SK-N-SH (cell line): Measurements from ENCODE around the gene YDJC. TPM values are rescaled to one million over a fixed set of nuclear protein-coding genes. Genes with fewer than 3 reads are reported as not detected.
A peak's percentile ranks its signal among the peaks of the same experiment; 100 is the strongest.

ENCODE experiments used
- CTCF ChIA-PET: fragments of 300-600, 350-600 bp; formaldehyde crosslinking; extraction: SDS; loops from one replicate; lab custom pipeline; 2021; lab: Yijun Ruan, JAX
- POLR2A ChIA-PET: fragments of 350-600 bp; sonication (Branson Sonifier 250); formaldehyde crosslinking; extraction: SDS; loops from one replicate; lab custom pipeline; 2020; ENCODE audit warnings: antibody characterized with exemption, inconsistent platforms; lab: Yijun Ruan, JAX
- DNase-seq: peaks from one replicate; pipeline ENCODE4 v3.0.0; 2012
- H2AFZ ChIP-seq: fragments of 200-600 bp; sonication (generic); 2 replicates; pipeline ENCODE4 v1.8.1; 2016; ENCODE audit warnings: antibody characterized with exemption, mild to moderate bottlenecking, low read depth
- H3F3A ChIP-seq: fragments of 200-600 bp; sonication (generic); replicated peaks from 2 replicates; pipeline ENCODE3; 2016; ENCODE audit warnings: antibody characterized with exemption, mild to moderate bottlenecking; ENCODE audit not compliant: insufficient read depth
- H3K27ac ChIP-seq, 2 experiments: fragments of 200-500 bp in 1 of 2; fragments of 200-600 bp in 1 of 2; sonication (Bioruptor generic) in 1 of 2; sonication (generic), shearing (Covaris generic) in 1 of 2; 2 replicates each; pipeline versions ENCODE4 v1.5.1 to v1.6.1; 2014 to 2016; ENCODE audit warnings: low read depth in 2 of 2, inconsistent platforms in 1 of 2, low read length in 1 of 2, mild to moderate bottlenecking in 1 of 2, mixed read lengths in 1 of 2
- H3K27me3 ChIP-seq: fragments of 200-600 bp; sonication (generic), shearing (Covaris generic); 2 replicates; pipeline ENCODE4 v1.6.1; 2016; ENCODE audit warnings: mixed run types; ENCODE audit not compliant: insufficient read depth
- H3K36me3 ChIP-seq, 2 experiments: fragments of 200-500 bp in 1 of 2; fragments of 200-600 bp in 1 of 2; sonication (Bioruptor generic) in 1 of 2; sonication (generic) in 1 of 2; replicated peaks in 1 of 2; 2 replicates each; pipeline versions ENCODE3 to v1.5.1; 2014 to 2016; ENCODE audit warnings: low read length in 1 of 2, mild to moderate bottlenecking in 1 of 2; ENCODE audit not compliant: insufficient read depth in 2 of 2, control insufficient read depth in 1 of 2
- H3K4me1 ChIP-seq, 2 experiments: fragments of 200-500 bp in 1 of 2; fragments of 200-600 bp in 1 of 2; sonication (Bioruptor generic) in 1 of 2; sonication (generic), shearing (Covaris generic) in 1 of 2; 2 replicates each; pipeline versions ENCODE4 v1.5.1 to v1.6.1; 2014 to 2016; ENCODE audit warnings: low read depth in 1 of 2, low read length in 1 of 2, mixed run types in 1 of 2; ENCODE audit not compliant: insufficient read depth in 2 of 2, control insufficient read depth in 1 of 2
- H3K4me2 ChIP-seq: fragments of 200-600 bp; sonication (generic), shearing (Covaris generic); 2 replicates; pipeline ENCODE4 v1.6.1; 2017; ENCODE audit warnings: mixed run types
- H3K4me3 ChIP-seq, 2 experiments: fragments of 200-500 bp in 1 of 2; fragments of 200-600 bp in 1 of 2; sonication (Bioruptor generic) in 1 of 2; sonication (generic), shearing (Covaris generic) in 1 of 2; 2 replicates each; pipeline versions ENCODE4 v1.5.1 to v1.8.1; 2014 to 2016; ENCODE audit warnings: low read depth in 2 of 2, inconsistent platforms in 1 of 2, low read length in 1 of 2, mild to moderate bottlenecking in 1 of 2, mixed read lengths in 1 of 2, moderate library complexity in 1 of 2
- H3K79me2 ChIP-seq: fragments of 200-600 bp; sonication (generic); 2 replicates; pipeline ENCODE4 v1.8.1; 2017; ENCODE audit warnings: mild to moderate bottlenecking; ENCODE audit not compliant: insufficient read depth
- H3K9ac ChIP-seq: fragments of 200-600 bp; sonication (generic); 2 replicates; pipeline ENCODE4 v1.6.1; 2017; ENCODE audit warnings: mixed run types
- H3K9me2 ChIP-seq: fragments of 200-600 bp; sonication (generic); 2 replicates; pipeline ENCODE4 v1.6.1; 2017; ENCODE audit warnings: mixed run types
- H3K9me3 ChIP-seq: fragments of 200-600 bp; sonication (generic); 2 replicates; pipeline ENCODE4 v1.6.1; 2017; ENCODE audit warnings: mixed run types, mild to moderate bottlenecking, moderate library complexity
- H4K20me1 ChIP-seq: fragments of 200-600 bp; sonication (generic); 2 replicates; pipeline ENCODE4 v1.6.1; 2017; ENCODE audit warnings: mild to moderate bottlenecking, mixed run types; ENCODE audit not compliant: insufficient read depth
- CHD2 ChIP-seq: fragments of 150-350 bp; IDR thresholded peaks from 2 replicates; pipeline ENCODE4 v1.6.1; 2018; ENCODE audit warnings: low read length; ENCODE audit not compliant: partially characterized antibody
- ELF1 ChIP-seq: IDR thresholded peaks from 2 replicates; pipeline ENCODE4 v1.4.0; 2012
- EP300 ChIP-seq, 2 experiments: IDR thresholded peaks; 2 replicates each; pipeline versions ENCODE4 v1.4.0 to v1.6.1; 2012; ENCODE audit warnings: borderline replicate concordance in 1 of 2, low read depth in 1 of 2, low read length in 1 of 2
- EZH2phosphoT487 ChIP-seq: fragments of 200-600 bp; sonication (generic); IDR thresholded peaks from 2 replicates; pipeline ENCODE4 v1.6.1; 2017; ENCODE audit warnings: low read depth, mixed run types, mild to moderate bottlenecking, antibody characterized with exemption, moderate library complexity, borderline replicate concordance
- FOSL2 ChIP-seq: IDR thresholded peaks from 2 replicates; pipeline ENCODE4 v1.4.0; 2012; ENCODE audit warnings: low read depth, mild to moderate bottlenecking, moderate library complexity, borderline replicate concordance
- FOXJ3 ChIP-seq: sonication (generic); formaldehyde crosslinking; IDR thresholded peaks from 2 replicates; pipeline ENCODE4 v1.5.1; 2020; ENCODE audit warnings: mild to moderate bottlenecking, missing genetic modification reagents
- GABPA ChIP-seq: IDR thresholded peaks from 2 replicates; pipeline ENCODE4 v1.4.0; 2012; ENCODE audit warnings: low read depth, mild to moderate bottlenecking
- JUND ChIP-seq: IDR thresholded peaks from 2 replicates; pipeline ENCODE4 v1.4.0; 2012
- MEF2A ChIP-seq: IDR thresholded peaks from 2 replicates; pipeline ENCODE4 v1.4.0; 2012; ENCODE audit warnings: low read depth, borderline replicate concordance
- POLR2AphosphoS5 ChIP-seq: IDR thresholded peaks from 2 replicates; pipeline ENCODE4 v1.6.1; 2012; ENCODE audit warnings: low read depth, low read length
- RAD21 ChIP-seq: IDR thresholded peaks from 2 replicates; pipeline ENCODE4 v1.6.1; 2012; ENCODE audit warnings: mild to moderate bottlenecking, low read length
- RCOR1 ChIP-seq: fragments of 150-350 bp; IDR thresholded peaks from 2 replicates; pipeline ENCODE4 v1.6.1; 2017; ENCODE audit warnings: antibody characterized with exemption, low read length
- RFX5 ChIP-seq: IDR thresholded peaks from 2 replicates; pipeline ENCODE4 v1.6.1; 2012; ENCODE audit warnings: mild to moderate bottlenecking, improper control_type of control experiment, low read length
- SMC3 ChIP-seq: IDR thresholded peaks from 2 replicates; pipeline ENCODE4 v1.6.1; 2012; ENCODE audit warnings: low read depth, low read length, improper control_type of control experiment
- TCF12 ChIP-seq: IDR thresholded peaks from 2 replicates; pipeline ENCODE4 v1.4.0; 2012
- TEAD4 ChIP-seq: IDR thresholded peaks from 2 replicates; pipeline ENCODE4 v1.4.0; 2012; ENCODE audit warnings: mild to moderate bottlenecking, borderline replicate concordance; ENCODE audit not compliant: insufficient read depth
- WGBS: methylation state at CpG from one replicate; pipeline ENCODE4 v1.1.6; 2017; ENCODE audit warnings: low lambda C conversion rate; 5-methylcytosine and 5-hydroxymethylcytosine counted together
- polyA plus RNA-seq, 3 experiments: library from polyadenylated mRNA; depleted of rRNA; stranded (reverse); fragments of >200 nt; gene quantifications; 2 replicates each; pipeline ENCODE4 v1.2.3, GENCODE V29; 2012
- TF ChIP-seq, protein P1 (sequence below): fragments of 200-600 bp; sonication (generic); IDR thresholded peaks from 2 replicates; pipeline ENCODE4 v1.6.1; 2017; ENCODE audit warnings: antibody characterized with exemption, mild to moderate bottlenecking, moderate library complexity
- TF ChIP-seq, protein P2 (sequence below): fragments of 150-350 bp; IDR thresholded peaks from 2 replicates; pipeline ENCODE4 v1.6.1; 2017; ENCODE audit warnings: antibody characterized with exemption, low read length, low read depth, borderline replicate concordance
- TF ChIP-seq, protein P3 (sequence below): fragments of 150-350 bp; IDR thresholded peaks from 2 replicates; pipeline ENCODE4 v1.6.1; 2016; ENCODE audit warnings: mild to moderate bottlenecking, low read depth, low read length

Gene YDJC
- polyA plus RNA-seq, 1 of the 3 experiments (the other 2 are of a cell fraction): 37.4 TPM

DNA sequence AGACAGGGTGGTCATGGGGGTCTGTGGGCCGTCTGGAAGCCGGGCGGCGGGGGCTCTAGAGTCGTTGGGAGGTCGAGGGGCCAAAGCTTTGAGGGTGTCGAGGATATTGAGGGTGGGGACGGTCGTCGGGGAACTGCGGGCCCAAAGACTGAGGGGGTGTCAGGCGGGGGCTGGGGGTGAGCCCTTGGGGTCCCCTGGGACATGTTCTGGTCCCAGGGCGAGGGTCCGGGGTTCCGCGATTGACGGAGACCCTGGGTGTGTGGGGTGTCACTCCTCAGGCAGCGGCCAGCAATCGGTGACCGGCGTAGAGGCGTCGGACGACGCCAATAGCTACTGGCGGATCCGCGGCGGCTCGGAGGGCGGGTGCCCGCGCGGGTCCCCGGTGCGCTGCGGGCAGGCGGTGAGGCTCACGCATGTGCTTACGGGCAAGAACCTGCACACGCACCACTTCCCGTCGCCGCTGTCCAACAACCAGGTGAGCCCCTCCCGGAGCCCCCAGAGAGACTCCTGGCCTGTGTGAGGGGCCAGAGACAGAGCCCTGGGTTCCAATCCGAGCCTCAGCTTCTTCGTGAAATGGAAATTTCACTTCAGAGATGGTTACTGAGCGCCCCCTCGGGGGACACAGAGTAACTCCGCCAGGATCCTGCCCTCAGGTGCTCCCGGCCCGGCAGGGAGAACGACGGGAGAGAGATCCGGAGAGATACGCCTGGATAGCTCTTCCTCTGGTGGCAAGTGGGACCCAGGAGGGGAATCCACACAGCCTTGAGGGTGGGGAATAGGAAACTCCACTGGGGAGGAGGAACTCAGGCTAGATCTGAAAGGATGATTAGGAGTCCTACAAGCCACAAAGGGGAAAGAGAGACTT is 13.0 kb upstream of the YDJC start (continued):
- TF ChIP-seq, protein P1, sequence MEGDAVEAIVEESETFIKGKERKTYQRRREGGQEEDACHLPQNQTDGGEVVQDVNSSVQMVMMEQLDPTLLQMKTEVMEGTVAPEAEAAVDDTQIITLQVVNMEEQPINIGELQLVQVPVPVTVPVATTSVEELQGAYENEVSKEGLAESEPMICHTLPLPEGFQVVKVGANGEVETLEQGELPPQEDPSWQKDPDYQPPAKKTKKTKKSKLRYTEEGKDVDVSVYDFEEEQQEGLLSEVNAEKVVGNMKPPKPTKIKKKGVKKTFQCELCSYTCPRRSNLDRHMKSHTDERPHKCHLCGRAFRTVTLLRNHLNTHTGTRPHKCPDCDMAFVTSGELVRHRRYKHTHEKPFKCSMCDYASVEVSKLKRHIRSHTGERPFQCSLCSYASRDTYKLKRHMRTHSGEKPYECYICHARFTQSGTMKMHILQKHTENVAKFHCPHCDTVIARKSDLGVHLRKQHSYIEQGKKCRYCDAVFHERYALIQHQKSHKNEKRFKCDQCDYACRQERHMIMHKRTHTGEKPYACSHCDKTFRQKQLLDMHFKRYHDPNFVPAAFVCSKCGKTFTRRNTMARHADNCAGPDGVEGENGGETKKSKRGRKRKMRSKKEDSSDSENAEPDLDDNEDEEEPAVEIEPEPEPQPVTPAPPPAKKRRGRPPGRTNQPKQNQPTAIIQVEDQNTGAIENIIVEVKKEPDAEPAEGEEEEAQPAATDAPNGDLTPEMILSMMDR: peak; percentile 65
- TF ChIP-seq, protein P2, sequence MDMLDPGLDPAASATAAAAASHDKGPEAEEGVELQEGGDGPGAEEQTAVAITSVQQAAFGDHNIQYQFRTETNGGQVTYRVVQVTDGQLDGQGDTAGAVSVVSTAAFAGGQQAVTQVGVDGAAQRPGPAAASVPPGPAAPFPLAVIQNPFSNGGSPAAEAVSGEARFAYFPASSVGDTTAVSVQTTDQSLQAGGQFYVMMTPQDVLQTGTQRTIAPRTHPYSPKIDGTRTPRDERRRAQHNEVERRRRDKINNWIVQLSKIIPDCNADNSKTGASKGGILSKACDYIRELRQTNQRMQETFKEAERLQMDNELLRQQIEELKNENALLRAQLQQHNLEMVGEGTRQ: no peak
- TF ChIP-seq EZH2phosphoT487: no peak
- no peak for TF ChIP-seq MEF2A
- no peak for TF ChIP-seq RFX5
- 0 out of 2 replicates have a peak, but pooled peaks have one; percentile 17 for TF ChIP-seq RCOR1
- TF ChIP-seq TCF12: no peak
- no peak for TF ChIP-seq ELF1
- TF ChIP-seq RAD21: peak; percentile 49
- TF ChIP-seq, all 33 proteins: peak for 4

DNA sequence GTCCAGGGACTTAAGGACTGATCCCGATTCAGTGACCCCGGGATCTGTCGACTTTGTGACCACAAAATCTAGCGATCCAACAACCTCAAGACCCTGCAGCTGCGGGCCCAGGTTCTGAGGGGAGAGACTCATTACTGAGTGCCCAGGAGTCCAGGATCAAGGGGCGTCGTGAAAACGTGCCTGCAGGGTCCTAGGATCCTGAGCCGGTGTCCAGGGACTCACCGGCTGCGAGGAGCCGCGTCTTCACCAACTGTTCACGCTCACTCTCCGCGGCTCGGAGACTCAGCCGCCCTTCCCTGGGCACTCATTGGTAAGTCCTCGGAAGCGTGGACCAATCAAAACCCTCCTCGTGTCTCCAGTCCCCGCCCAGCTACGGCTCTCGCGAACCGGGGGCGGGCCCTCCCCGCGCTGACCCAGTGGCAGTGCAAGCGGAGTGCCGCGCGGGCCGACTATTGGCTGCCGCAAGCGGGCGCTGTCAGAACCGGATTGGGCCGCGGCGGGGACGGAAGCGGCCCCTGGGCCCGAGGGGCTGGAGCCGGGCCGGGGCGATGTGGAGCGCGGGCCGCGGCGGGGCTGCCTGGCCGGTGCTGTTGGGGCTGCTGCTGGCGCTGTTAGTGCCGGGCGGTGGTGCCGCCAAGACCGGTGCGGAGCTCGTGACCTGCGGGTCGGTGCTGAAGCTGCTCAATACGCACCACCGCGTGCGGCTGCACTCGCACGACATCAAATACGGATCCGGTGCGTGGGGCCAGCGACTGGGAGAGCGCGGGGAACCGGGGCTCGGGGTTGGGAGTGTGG is 12.2 kb upstream of the YDJC start, which contains the start of gene SDF2L1:
TSS of gene SDF2L1 (plus strand) at position 514 of the 795 bp plus-strand sequence. CDS start at position 549, 35 bp downstream.
- Histone ChIP-seq H3K27ac (peak within 1 kb of the TSS; percentile 32 to 76; a peak in 3 of 4 replicates), H3K9me3 (no peaks in the 10 kb centered on the region), H3K9ac (peak within 1 kb of the TSS; percentile 75), H3K79me2 (0 out of 2 replicates have a peak, but pooled peaks cover 3% of the 10 kb centered on the region), H4K20me1 (no peaks in the 10 kb centered on the region), H3K4me1 (peaks cover 5 to 21% of the 10 kb centered on the region in 2 experiments; a peak in 2 of 4 replicates), H3K27me3 (no peaks in the 10 kb centered on the region), H3F3A (peaks cover 18% of the 10 kb centered on the region), H3K36me3 (peaks cover 0 to 2% of the 10 kb centered on the region in 2 experiments), H3K9me2 (no peaks in the 10 kb centered on the region), H3K4me3 (peak within 1 kb of the TSS; percentile 70 to 75), H2AFZ (peak within 1 kb of the TSS; percentile 96), H3K4me2 (peak within 1 kb of the TSS; percentile 97)
- 1% methylated on average over 13 of the region's 76 CpGs for WGBS
- ChIA-PET POLR2A (interaction anchor here (1.2 to 2.9 kb wide), 7 partner anchors 9 to 94 kb away, joined by 3 to 20 read pairs (median 6); partner anchors contain the start of genes CCDC116, PPIL2, YDJC and YPEL1), CTCF (interaction anchor here (0.6 to 8.3 kb wide), 16 partner anchors 8 to 68 kb away, joined by 3 to 145 read pairs (median 3); partner anchors contain the start of genes CCDC116 and YDJC)
- peak; percentile 98 for DNase-seq
- TF ChIP-seq GABPA (peak; percentile 27; the same call in 1 of the 2 replicates), POLR2AphosphoS5 (peak; percentile 34; the same call in 1 of the 2 replicates), CHD2 (peak; percentile 94), SMC3 (0 out of 2 replicates have a peak, but pooled peaks have one; percentile 0), TEAD4 (no peak), JUND (no peak), EZH2phosphoT487 (no peak), EP300 (IDR thresholded peaks at IDR 0.05; ENCODE audit: borderline replicate concordance in 1 of 2, low read depth in 1 of 2, low read length in 1 of 2) (no peak), RAD21 (no peak), RFX5 (peak; percentile 92), FOXJ3 (CRISPR knock-in tag) (no peak), FOSL2 (no peak), ELF1 (peak; percentile 44; the same call in 1 of the 2 replicates)
- TF ChIP-seq, protein P3, sequence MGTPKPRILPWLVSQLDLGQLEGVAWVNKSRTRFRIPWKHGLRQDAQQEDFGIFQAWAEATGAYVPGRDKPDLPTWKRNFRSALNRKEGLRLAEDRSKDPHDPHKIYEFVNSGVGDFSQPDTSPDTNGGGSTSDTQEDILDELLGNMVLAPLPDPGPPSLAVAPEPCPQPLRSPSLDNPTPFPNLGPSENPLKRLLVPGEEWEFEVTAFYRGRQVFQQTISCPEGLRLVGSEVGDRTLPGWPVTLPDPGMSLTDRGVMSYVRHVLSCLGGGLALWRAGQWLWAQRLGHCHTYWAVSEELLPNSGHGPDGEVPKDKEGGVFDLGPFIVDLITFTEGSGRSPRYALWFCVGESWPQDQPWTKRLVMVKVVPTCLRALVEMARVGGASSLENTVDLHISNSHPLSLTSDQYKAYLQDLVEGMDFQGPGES: peak; percentile 80
- TF ChIP-seq, protein P1: 0 out of 2 replicates have a peak, but pooled peaks have one; percentile 1
- TF ChIP-seq, protein P2: no peak
